Smooth muscle cell (in vitro differentiated cells): ENCODE data around the gene C19orf12. TPM values are rescaled to one million over a fixed set of nuclear protein-coding genes. Genes with fewer than 3 reads are reported as not detected.

Source experiments
- DNase-seq: peaks from one replicate; lab custom pipeline; 2025; ENCODE audit not compliant: unreplicated experiment; lab: John Stamatoyannopoulos, UW
- H2AFZ ChIP-seq: fragments of 200-600 bp; sonication (generic); 2 replicates; pipeline ENCODE4 v1.6.0; 2016; ENCODE audit warnings: antibody characterized with exemption, low read depth, mild to moderate bottlenecking
- H3F3A ChIP-seq: fragments of 200-600 bp; sonication (generic); 2 replicates; pipeline ENCODE4 v1.6.0; 2017; ENCODE audit warnings: antibody characterized with exemption, low read depth
- H3K27ac ChIP-seq: fragments of 200-600 bp; sonication (generic); 2 replicates; pipeline ENCODE4 v1.5.1; 2016; ENCODE audit warnings: low read depth, mild to moderate bottlenecking
- H3K27me3 ChIP-seq: fragments of 200-600 bp; sonication (generic); 2 replicates; pipeline ENCODE4 v1.6.1; 2016; ENCODE audit warnings: low read depth, mild to moderate bottlenecking
- H3K36me3 ChIP-seq: fragments of 200-600 bp; sonication (generic); 2 replicates; pipeline ENCODE4 v1.5.1; 2016; ENCODE audit warnings: low read depth
- H3K4me1 ChIP-seq: fragments of 200-600 bp; sonication (generic); 2 replicates; pipeline ENCODE4 v1.5.1; 2016; ENCODE audit warnings: low read depth
- H3K4me2 ChIP-seq: fragments of 200-600 bp; sonication (generic); 2 replicates; pipeline ENCODE4 v1.6.0; 2016; ENCODE audit warnings: mild to moderate bottlenecking
- H3K4me3 ChIP-seq: fragments of 200-600 bp; sonication (generic); 2 replicates; pipeline ENCODE4 v1.5.1; 2016; ENCODE audit warnings: mild to moderate bottlenecking
- H3K79me2 ChIP-seq: fragments of 200-600 bp; sonication (generic); 2 replicates; pipeline ENCODE4 v1.6.0; 2016; ENCODE audit warnings: low read depth, mild to moderate bottlenecking
- H3K9ac ChIP-seq: fragments of 200-600 bp; sonication (generic); 2 replicates; pipeline ENCODE4 v1.6.0; 2016; ENCODE audit warnings: low read depth
- H3K9me3 ChIP-seq: fragments of 200-600 bp; sonication (generic); replicated peaks from 2 replicates; pipeline ENCODE4 v1.5.1; 2016; ENCODE audit warnings: low read depth
- H4K20me1 ChIP-seq: fragments of 200-600 bp; sonication (generic); 2 replicates; pipeline ENCODE4 v1.6.0; 2016; ENCODE audit warnings: low read depth
- WGBS: methylation state at CpG from one replicate; pipeline ENCODE4 v1.1.7; 2016; ENCODE audit warnings: low lambda C conversion rate; 5-methylcytosine and 5-hydroxymethylcytosine counted together
- polyA plus RNA-seq: library from polyadenylated mRNA; unstranded; fragments of >200 nt; fragmentation: Nextera tagmentation; extraction: Ambion mirVana; gene quantifications from 2 replicates; pipeline ENCODE4 v1.2.1, GENCODE V29; 2016
- total RNA-seq: library from RNA; depleted of rRNA; stranded (reverse); fragments of >200 nt; gene quantifications from 2 replicates; pipeline ENCODE4 v1.2.3, GENCODE V29; 2014
- TF ChIP-seq, protein P1 (sequence below): fragments of 200-600 bp; sonication (generic); IDR thresholded peaks from 2 replicates; pipeline ENCODE4 v1.5.1; 2017; ENCODE audit warnings: borderline replicate concordance, mild to moderate bottlenecking, antibody characterized with exemption; ENCODE audit not compliant: insufficient read depth, poor library complexity, severe bottlenecking

The C19orf12 gene
- total and polyA plus RNA-seq, 2 experiments from 2014 or later: 22.7 to 30.0 TPM

GRCh38 chr19:29724102-29724641 is 9.1 kb upstream of the C19orf12 start:
- Histone ChIP-seq H2AFZ (peak overlapping the region; percentile 86), H3F3A (no peaks in the 10 kb centered on the region), H3K27ac (no peak overlapping the region), H3K9me3 (no peaks in the 10 kb centered on the region), H3K4me2 (peak overlapping the region; percentile 96), H3K9ac (no peak overlapping the region), H3K4me3 (peak overlapping the region; percentile 52), H4K20me1 (no peaks in the 10 kb centered on the region), H3K27me3 (peaks cover 21% of the 10 kb centered on the region), H3K4me1 (peaks cover 12% of the 10 kb centered on the region), H3K36me3 (no peaks in the 10 kb centered on the region), H3K79me2 (no peaks in the 10 kb centered on the region)
- TF ChIP-seq, protein P1, sequence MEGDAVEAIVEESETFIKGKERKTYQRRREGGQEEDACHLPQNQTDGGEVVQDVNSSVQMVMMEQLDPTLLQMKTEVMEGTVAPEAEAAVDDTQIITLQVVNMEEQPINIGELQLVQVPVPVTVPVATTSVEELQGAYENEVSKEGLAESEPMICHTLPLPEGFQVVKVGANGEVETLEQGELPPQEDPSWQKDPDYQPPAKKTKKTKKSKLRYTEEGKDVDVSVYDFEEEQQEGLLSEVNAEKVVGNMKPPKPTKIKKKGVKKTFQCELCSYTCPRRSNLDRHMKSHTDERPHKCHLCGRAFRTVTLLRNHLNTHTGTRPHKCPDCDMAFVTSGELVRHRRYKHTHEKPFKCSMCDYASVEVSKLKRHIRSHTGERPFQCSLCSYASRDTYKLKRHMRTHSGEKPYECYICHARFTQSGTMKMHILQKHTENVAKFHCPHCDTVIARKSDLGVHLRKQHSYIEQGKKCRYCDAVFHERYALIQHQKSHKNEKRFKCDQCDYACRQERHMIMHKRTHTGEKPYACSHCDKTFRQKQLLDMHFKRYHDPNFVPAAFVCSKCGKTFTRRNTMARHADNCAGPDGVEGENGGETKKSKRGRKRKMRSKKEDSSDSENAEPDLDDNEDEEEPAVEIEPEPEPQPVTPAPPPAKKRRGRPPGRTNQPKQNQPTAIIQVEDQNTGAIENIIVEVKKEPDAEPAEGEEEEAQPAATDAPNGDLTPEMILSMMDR: no peak
- DNase-seq: no peak
- WGBS: 4% methylated on average over 38 of the region's 39 CpGs

- Histone ChIP-seq H3K4me2 (no peak overlapping the region), H2AFZ (no peak overlapping the region), H3F3A (no peaks in the 10 kb centered on the region), H3K9ac (no peak overlapping the region), H3K27ac (no peak overlapping the region), H3K9me3 (no peaks in the 10 kb centered on the region), H3K27me3 (no peaks in the 10 kb centered on the region), H3K36me3 (no peaks in the 10 kb centered on the region), H3K4me3 (no peak overlapping the region), H4K20me1 (no peaks in the 10 kb centered on the region), H3K79me2 (peaks cover 34% of the 10 kb centered on the region), H3K4me1 (peaks cover 11% of the 10 kb centered on the region)
- TF ChIP-seq, protein P1: no peak
- DNase-seq: no peak
- WGBS: 96% methylated on average over 16 of the region's 16 CpGs
Observed at GRCh38 chr19:29717051-29717450, 2.0 kb upstream of the C19orf12 start.

DNA sequence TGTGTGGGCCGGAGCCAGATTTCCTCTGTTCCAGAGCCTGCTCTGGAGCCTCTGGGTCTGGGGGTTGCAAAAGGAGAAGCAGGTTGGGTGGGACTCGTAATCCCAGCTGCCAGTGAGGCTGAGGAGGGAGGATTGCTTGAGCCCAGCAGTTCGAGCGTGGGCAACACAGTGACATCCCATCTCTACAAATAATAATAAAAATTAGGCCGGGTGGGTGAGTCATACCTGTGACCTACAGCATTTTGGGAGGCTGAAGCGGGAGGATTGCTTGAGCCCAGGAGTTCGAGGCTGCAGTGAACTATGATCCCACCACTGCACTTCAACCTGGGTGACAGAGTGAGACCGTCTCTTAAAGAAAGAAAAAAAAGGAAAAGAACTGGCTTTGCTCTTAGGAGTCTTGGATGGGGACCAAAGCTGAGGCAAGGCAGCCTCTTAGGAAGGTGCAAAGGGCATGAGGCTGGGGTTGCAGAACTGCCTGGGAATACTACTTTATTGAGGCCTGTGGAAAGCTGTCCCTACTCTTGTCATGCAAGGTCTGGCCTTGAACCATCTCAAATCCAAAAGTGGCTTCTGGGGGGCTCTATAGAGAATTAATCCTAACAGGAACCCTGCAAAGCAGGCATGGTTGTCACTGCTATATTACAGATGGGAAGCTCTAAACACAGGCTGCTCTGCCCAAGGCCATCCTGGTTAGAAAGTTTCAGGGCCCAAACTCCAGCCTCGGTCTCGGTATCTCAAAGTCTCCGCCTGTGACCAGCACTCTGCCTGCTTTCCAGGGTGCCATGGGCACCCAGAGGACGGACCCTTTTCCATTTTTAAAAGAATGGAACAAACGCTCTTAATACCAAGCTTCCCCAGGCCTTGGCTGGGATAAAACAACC is 880 bp upstream of the C19orf12 start:
- DNase-seq: no peak

More for the DNA sequence above, 880 bp upstream of the C19orf12 start:
- TF ChIP-seq, protein P1: no peak
- Histone ChIP-seq H3K4me3 (peak overlapping the region; percentile 97), H3K27me3 (no peaks in the 10 kb centered on the region), H2AFZ (peak overlapping the region; percentile 92), H3K9ac (peak overlapping the region; percentile 94), H3K27ac (peak overlapping the region; percentile 78), H4K20me1 (peaks cover 5% of the 10 kb centered on the region), H3K4me2 (peak overlapping the region; percentile 100), H3K4me1 (peaks cover 11% of the 10 kb centered on the region), H3F3A (no peaks in the 10 kb centered on the region), H3K79me2 (peaks cover 45% of the 10 kb centered on the region), H3K9me3 (no peaks in the 10 kb centered on the region), H3K36me3 (no peaks in the 10 kb centered on the region)
- 59% methylated on average over 13 of the region's 13 CpGs for WGBS
